Vagina (tissue), 2 donors: ENCODE data around the gene ARF3. TPM values are rescaled to one million over a fixed set of nuclear protein-coding genes. Genes with fewer than 3 reads are reported as not detected.

Experiments
- DNase-seq, 2 donors: peaks; one replicate each; pipeline ENCODE4 v3.0.0-alpha.2; 2017; ENCODE audit errors: extremely low spot score in 2 of 2
- H3K27ac ChIP-seq: fragments of 200-600 bp; sonication (generic); one replicate; pipeline ENCODE4 v1.5.1; 2019
- H3K27me3 ChIP-seq: fragments of 200-600 bp; sonication (generic); one replicate; pipeline ENCODE4 v1.5.1; 2019
- H3K36me3 ChIP-seq, 2 donors: fragments of 200-600 bp; sonication (generic); one replicate each; pipeline ENCODE4 v1.5.1; 2017 to 2019
- H3K4me1 ChIP-seq: fragments of 200-600 bp; sonication (generic); one replicate; pipeline ENCODE4 v1.5.1; 2019
- H3K4me3 ChIP-seq, 2 donors: fragments of 200-600 bp; sonication (generic); 1 replicate in 1 of 2; 2 replicates in 1 of 2; pipeline ENCODE4 v1.5.1; 2016 to 2019
- H3K9me3 ChIP-seq: fragments of 200-600 bp; sonication (generic); one replicate; pipeline ENCODE4 v1.5.1; 2019
- CTCF ChIP-seq, 3 experiments: fragments of 450-650 bp in 2 of 3; fragments of 200-600 bp in 1 of 3; sonication (generic) in 1 of 3; IDR thresholded peaks; one replicate each; pipeline ENCODE4 v1.5.1; 2017 to 2019; ENCODE audit warnings: antibody characterized with exemption in 3 of 3, mild to moderate bottlenecking in 2 of 3, moderate library complexity in 2 of 3
- POLR2A ChIP-seq, 2 donors: fragments of 450-650 bp; IDR thresholded peaks; one replicate each; pipeline ENCODE4 v1.6.1; 2017; ENCODE audit warnings: antibody characterized with exemption in 2 of 2, mild to moderate bottlenecking in 2 of 2, moderate library complexity in 2 of 2
- POLR2AphosphoS5 ChIP-seq, 2 donors: sonication (generic); formaldehyde crosslinking; IDR thresholded peaks; one replicate each; pipeline ENCODE4 v1.9.0; 2017; ENCODE audit warnings: antibody characterized with exemption in 2 of 2, mild to moderate bottlenecking in 2 of 2, low read depth in 1 of 2; ENCODE audit not compliant: insufficient read depth in 1 of 2
- intact Hi-C: fragments of 100-400 bp; cut with DNase I; formaldehyde crosslinking; loops from one replicate; pipeline ENCODE4 v1.15.1; 2023
- total RNA-seq: library from RNA; depleted of rRNA; stranded (reverse); fragments of >200 nt; gene quantifications from one replicate; pipeline ENCODE4 v1.2.3, GENCODE V29; 2016

Gene ARF3
- total RNA-seq, 1 donor from 2014 or later: 56.2 TPM

GRCh38 chr12:48938805-48939204 lies 18.5 kb downstream of the ARF3 start:
- intact Hi-C loops: no loop called here
- no peaks in the 10 kb centered on the region for H3K27me3 ChIP-seq
- no peak for DNase-seq
- TF ChIP-seq CTCF (IDR thresholded peaks at IDR 0.05): no peak
- no peak for TF ChIP-seq POLR2A (IDR thresholded peaks at IDR 0.05)
- no peak for TF ChIP-seq POLR2AphosphoS5 (IDR thresholded peaks at IDR 0.05; ENCODE audit: insufficient read depth in 1 of 2, low read depth in 1 of 2)
- H3K27ac ChIP-seq: no peak overlapping the region
- H3K9me3 ChIP-seq: no peaks in the 10 kb centered on the region
- H3K4me1 ChIP-seq: peaks cover 29% of the 10 kb centered on the region
- peaks cover 0 to 25% of the 10 kb centered on the region in 2 donors for H3K36me3 ChIP-seq
- H3K4me3 ChIP-seq: no peak overlapping the region

- H3K9me3 ChIP-seq: no peaks in the 10 kb centered on the region
- no peak for TF ChIP-seq POLR2AphosphoS5 (IDR thresholded peaks at IDR 0.05; ENCODE audit: insufficient read depth in 1 of 2, low read depth in 1 of 2)
- TF ChIP-seq CTCF (IDR thresholded peaks at IDR 0.05): no peak
- no peak for TF ChIP-seq POLR2A (IDR thresholded peaks at IDR 0.05)
- H3K4me3 ChIP-seq: no peak overlapping the region
- no peak overlapping the region for H3K27ac ChIP-seq
- H3K4me1 ChIP-seq: peaks cover 18% of the 10 kb centered on the region
- intact Hi-C loops: no loop called here
- no peak for DNase-seq
- no peaks in the 10 kb centered on the region for H3K27me3 ChIP-seq
- peaks cover 0 to 25% of the 10 kb centered on the region in 2 donors for H3K36me3 ChIP-seq
Observed at GRCh38 chr12:48937170-48937569, 20.1 kb downstream of the ARF3 start.

- intact Hi-C loops: no loop called here
- TF ChIP-seq POLR2AphosphoS5 (IDR thresholded peaks at IDR 0.05; ENCODE audit: insufficient read depth in 1 of 2, low read depth in 1 of 2) (no peak), CTCF (IDR thresholded peaks at IDR 0.05) (peak; percentile 53 to 81 (median 79)), POLR2A (IDR thresholded peaks at IDR 0.05) (no peak)
- no peak for DNase-seq
- no peaks in the 10 kb centered on the region for H3K9me3 ChIP-seq
- H3K4me1 ChIP-seq: peaks cover 12% of the 10 kb centered on the region
- H3K36me3 ChIP-seq: peaks cover 0 to 29% of the 10 kb centered on the region in 2 donors
- no peak overlapping the region for H3K27ac ChIP-seq
- H3K4me3 ChIP-seq: no peak overlapping the region
- no peaks in the 10 kb centered on the region for H3K27me3 ChIP-seq
Observed at GRCh38 chr12:48936379-48936979, 20.8 kb downstream of the ARF3 start.

- H3K36me3 ChIP-seq: peaks cover 0 to 30% of the 10 kb centered on the region in 2 donors
- no peak overlapping the region for H3K27ac ChIP-seq
- intact Hi-C loops: no loop called here
- no peaks in the 10 kb centered on the region for H3K27me3 ChIP-seq
- H3K9me3 ChIP-seq: no peaks in the 10 kb centered on the region
- TF ChIP-seq POLR2A (IDR thresholded peaks at IDR 0.05) (no peak), CTCF (IDR thresholded peaks at IDR 0.05) (no peak), POLR2AphosphoS5 (IDR thresholded peaks at IDR 0.05; ENCODE audit: insufficient read depth in 1 of 2, low read depth in 1 of 2) (no peak)
- H3K4me3 ChIP-seq: no peak overlapping the region
- no peak for DNase-seq
- H3K4me1 ChIP-seq: no peaks in the 10 kb centered on the region
Observed at GRCh38 chr12:48934312-48934706, 23.0 kb downstream of the ARF3 start.

GRCh38 chr12:48933664-48934311 lies 23.5 kb downstream of the ARF3 start:
- intact Hi-C loops: no loop called here
- H3K36me3 ChIP-seq: peaks cover 0 to 25% of the 10 kb centered on the region in 2 donors
- TF ChIP-seq CTCF (IDR thresholded peaks at IDR 0.05) (no peak), POLR2A (IDR thresholded peaks at IDR 0.05) (no peak), POLR2AphosphoS5 (IDR thresholded peaks at IDR 0.05; ENCODE audit: insufficient read depth in 1 of 2, low read depth in 1 of 2) (no peak)
- H3K27me3 ChIP-seq: no peaks in the 10 kb centered on the region
- H3K9me3 ChIP-seq: no peaks in the 10 kb centered on the region
- DNase-seq: no peak
- no peaks in the 10 kb centered on the region for H3K4me1 ChIP-seq
- no peak overlapping the region for H3K27ac ChIP-seq
- no peak overlapping the region for H3K4me3 ChIP-seq
